ENCODE measurements around the gene CCNB2. TPM values are rescaled to one million over a fixed set of nuclear protein-coding genes. Genes with fewer than 3 reads are reported as not detected.

The CCNB2 gene
- total and polyA plus RNA-seq, 2 donors (not counting 3 experiments of a cell fraction or from before 2014, with no cell fraction given) = 55.9 to 65.2 TPM

- H3K9ac ChIP-seq (replicated peaks; ENCODE audit: extremely low read depth, insufficient read depth, low read length) = peak overlapping the region; percentile 65
- peak overlapping the region; percentile 68 to 95 (median 68) for H3K4me3 ChIP-seq (replicated peaks in 1 of 3; ENCODE audit: insufficient read depth in 1 of 3, low read depth in 1 of 3, low read length in 3 of 3)
- FAIRE-seq (peak; percentile 40), DNase-seq (ENCODE audit: low read depth, low spot score) (no peak)
- H3K27me3 ChIP-seq (ENCODE audit: control insufficient read depth in 2 of 2, insufficient read depth in 2 of 2, low read length in 2 of 2) = no peaks in the 10 kb centered on the region
- H3K79me2 ChIP-seq (ENCODE audit: control insufficient read depth, insufficient read depth, low read length) = peaks cover 48% of the 10 kb centered on the region
- peaks cover 11% of the 10 kb centered on the region for H3K4me1 ChIP-seq (ENCODE audit: control insufficient read depth, extremely low read depth, insufficient read depth, low read length)
- ChIA-PET POLR2A (no interaction called here), CTCF (interaction anchor here (2.2 kb wide), 1 partner anchor 126 kb away, joined by 13 read pairs; no protein-coding TSS in a partner anchor)
- no peaks in the 10 kb centered on the region for H3K9me1 ChIP-seq (replicated peaks; ENCODE audit: control insufficient read depth, extremely low read depth, insufficient read depth, low read length)
- H3K4me2 ChIP-seq (ENCODE audit: insufficient read depth, low read length) = peak overlapping the region; percentile 94
- TF ChIP-seq EZH2 (IDR thresholded peaks at IDR 0.05; ENCODE audit: borderline replicate concordance, low read depth, low read length, severe bottlenecking) (no peak), JUN (IDR thresholded peaks at IDR 0.05; ENCODE audit: borderline replicate concordance, insufficient read depth, insufficient read length, low read depth) (no peak), POLR2AphosphoS5 (IDR thresholded peaks at IDR 0.05; ENCODE audit: insufficient read depth, low read depth, low read length) (no peak), FOS (IDR thresholded peaks at IDR 0.05; ENCODE audit: borderline replicate concordance, insufficient read depth, low read length) (no peak), POLR2A (IDR thresholded peaks at IDR 0.05; ENCODE audit: low read depth, low read length) (no peak), MAX (IDR thresholded peaks at IDR 0.05; ENCODE audit: insufficient read depth, insufficient read length) (no peak), MYC (IDR thresholded peaks at IDR 0.05; ENCODE audit: low read depth, low read length) (no peak), GATA2 (IDR thresholded peaks at IDR 0.05; ENCODE audit: insufficient read depth, insufficient read length, low read depth, low read length) (no peak), CTCF (IDR thresholded peaks at IDR 0.05; ENCODE audit: extremely low read depth in 1 of 2, insufficient read depth in 1 of 2, low read depth in 1 of 2, low read length in 2 of 2) (no peak)
- H2AFZ ChIP-seq (ENCODE audit: low read depth, low read length) = peak overlapping the region; percentile 61
- no peaks in the 10 kb centered on the region for H3K9me3 ChIP-seq (replicated peaks; ENCODE audit: control insufficient read depth, insufficient read depth, low read length)
- TSS peak; percentile 50 for BruUV-seq (replicated peaks)
- dilution Hi-C loops (cut with MboI; ENCODE audit: extremely low pct_ligation_motif_present, low sequenced_read_pairs) (no loop called here), intact Hi-C loops (cut with micrococcal nuclease) (loop anchor here (1.0 to 10.0 kb wide), 2 partner anchors 126 to 151 kb away; no protein-coding TSS in a partner anchor)
- H4K20me1 ChIP-seq (replicated peaks; ENCODE audit: control insufficient read depth, extremely low read depth, insufficient read depth, low read length) = no peaks in the 10 kb centered on the region
- peaks cover 2 to 14% of the 10 kb centered on the region in 2 experiments for H3K36me3 ChIP-seq (ENCODE audit: control insufficient read depth in 2 of 2, extremely low read depth in 1 of 2, insufficient read depth in 2 of 2, low read length in 2 of 2)
- peak overlapping the region; percentile 57 for H3K27ac ChIP-seq (ENCODE audit: insufficient read depth, low read depth, low read length)
Observed at GRCh38 chr15:59105854-59106253, 908 bp downstream of the CCNB2 start.

Measured in endothelial cell of umbilical vein (primary cell).